Subcutaneous adipose tissue (tissue), 4 donors: Measurements from ENCODE around the gene GPC5. TPM values are rescaled to one million over a fixed set of nuclear protein-coding genes. Genes with fewer than 3 reads are reported as not detected.

Experiments used
- total RNA-seq, 4 donors: library from RNA; depleted of rRNA; stranded (reverse); fragments of >200 nt; gene quantifications; one replicate each; pipeline ENCODE4 v1.1.0, GENCODE V29; 2016
- TF ChIP-seq, protein P1 (sequence below): fragments of 450-650 bp; IDR thresholded peaks from one replicate; pipeline ENCODE4 v1.5.1; 2016; ENCODE audit warnings: low read depth, mild to moderate bottlenecking, control low read depth, antibody characterized with exemption, moderate library complexity

The GPC5 gene
- total RNA-seq, 4 donors from 2014 or later, result 0.16 to 0.44 TPM; not detected in 2

DNA sequence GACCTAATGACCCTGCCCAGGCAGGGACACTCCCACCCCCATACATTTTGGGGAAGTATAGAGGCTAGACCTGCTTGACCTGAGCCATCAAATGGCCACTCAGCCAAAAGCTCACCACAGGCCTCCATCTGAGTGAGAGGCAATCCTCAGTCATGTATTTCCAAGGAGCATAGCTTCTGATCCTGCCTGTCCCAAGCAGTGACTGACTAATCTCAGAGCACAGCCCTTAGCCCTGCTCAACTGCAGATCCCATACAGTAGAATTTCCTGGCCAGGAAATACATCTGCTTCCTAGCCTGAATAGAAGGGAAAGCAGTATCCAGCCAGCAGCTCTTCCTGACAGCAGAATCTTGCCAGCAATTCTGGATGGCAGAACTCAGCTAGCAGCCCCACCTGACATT lies 947.6 kb downstream of the GPC5 start:
- TF ChIP-seq, protein P1, sequence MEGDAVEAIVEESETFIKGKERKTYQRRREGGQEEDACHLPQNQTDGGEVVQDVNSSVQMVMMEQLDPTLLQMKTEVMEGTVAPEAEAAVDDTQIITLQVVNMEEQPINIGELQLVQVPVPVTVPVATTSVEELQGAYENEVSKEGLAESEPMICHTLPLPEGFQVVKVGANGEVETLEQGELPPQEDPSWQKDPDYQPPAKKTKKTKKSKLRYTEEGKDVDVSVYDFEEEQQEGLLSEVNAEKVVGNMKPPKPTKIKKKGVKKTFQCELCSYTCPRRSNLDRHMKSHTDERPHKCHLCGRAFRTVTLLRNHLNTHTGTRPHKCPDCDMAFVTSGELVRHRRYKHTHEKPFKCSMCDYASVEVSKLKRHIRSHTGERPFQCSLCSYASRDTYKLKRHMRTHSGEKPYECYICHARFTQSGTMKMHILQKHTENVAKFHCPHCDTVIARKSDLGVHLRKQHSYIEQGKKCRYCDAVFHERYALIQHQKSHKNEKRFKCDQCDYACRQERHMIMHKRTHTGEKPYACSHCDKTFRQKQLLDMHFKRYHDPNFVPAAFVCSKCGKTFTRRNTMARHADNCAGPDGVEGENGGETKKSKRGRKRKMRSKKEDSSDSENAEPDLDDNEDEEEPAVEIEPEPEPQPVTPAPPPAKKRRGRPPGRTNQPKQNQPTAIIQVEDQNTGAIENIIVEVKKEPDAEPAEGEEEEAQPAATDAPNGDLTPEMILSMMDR, result no peak

DNA sequence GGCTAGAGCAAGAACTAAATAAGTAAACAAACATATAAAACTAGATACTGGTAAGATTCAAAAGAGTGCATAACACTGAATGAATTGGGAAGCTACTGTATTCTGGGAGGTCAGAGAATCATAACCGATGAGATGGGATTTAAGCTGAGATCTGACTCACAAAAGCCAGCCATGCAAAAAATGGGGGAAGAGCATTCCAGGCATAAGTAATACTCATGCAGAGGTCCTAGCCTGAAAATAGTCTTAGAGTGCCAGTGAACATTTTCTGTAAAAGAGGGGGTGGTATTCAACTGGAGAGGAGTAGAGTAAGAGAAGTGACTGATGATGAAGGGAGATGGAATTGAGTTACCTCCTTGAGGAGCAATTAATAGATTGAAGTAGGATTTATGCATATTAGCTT lies 956.2 kb downstream of the GPC5 start:
- TF ChIP-seq, protein P1, result no peak

DNA sequence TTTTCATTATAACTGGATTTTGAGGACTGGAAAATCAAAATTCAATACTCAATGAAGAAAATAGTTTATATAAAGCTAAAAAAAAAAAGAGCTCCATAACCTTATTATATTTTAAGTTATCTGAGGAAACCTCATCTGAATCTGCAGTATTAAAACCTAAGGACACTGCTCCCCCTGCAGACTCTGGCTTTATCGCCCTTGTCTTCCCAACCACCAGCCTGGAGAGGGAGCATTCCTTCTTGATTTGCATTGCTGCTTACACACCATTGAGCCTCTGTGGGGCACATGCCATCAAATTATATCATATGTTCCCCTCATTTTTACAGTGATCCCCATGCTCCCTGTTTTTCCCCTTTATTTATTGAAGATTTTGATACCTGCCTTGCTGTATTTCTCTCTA lies 956.8 kb downstream of the GPC5 start:
- TF ChIP-seq, protein P1, result no peak

DNA sequence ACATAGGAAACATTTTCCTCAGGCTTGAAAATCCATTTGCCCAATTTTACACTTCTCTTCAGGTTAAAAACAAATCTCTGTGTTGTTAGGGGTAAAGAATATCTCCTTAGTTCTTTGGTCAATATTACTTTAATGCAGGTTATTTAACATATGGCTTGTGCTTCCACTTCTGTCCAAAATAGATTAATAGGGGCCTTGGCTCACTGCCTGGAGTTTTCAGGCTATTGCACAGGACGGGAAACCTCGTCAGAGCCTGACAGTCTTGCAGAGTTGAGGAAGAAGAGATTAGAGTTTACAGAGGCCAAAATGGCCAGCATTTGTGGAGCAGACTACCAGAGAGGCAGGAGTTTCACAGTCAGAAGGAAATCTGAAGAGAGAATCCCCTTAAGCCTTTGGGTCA lies 964.3 kb downstream of the GPC5 start:
- TF ChIP-seq, protein P1, result no peak

GRCh38 chr13:92365904-92366303 lies 967.5 kb downstream of the GPC5 start:
- TF ChIP-seq, protein P1, result no peak

- TF ChIP-seq, protein P1, result no peak
Measured at GRCh38 chr13:92377396-92377795, 979.0 kb downstream of the GPC5 start.

DNA sequence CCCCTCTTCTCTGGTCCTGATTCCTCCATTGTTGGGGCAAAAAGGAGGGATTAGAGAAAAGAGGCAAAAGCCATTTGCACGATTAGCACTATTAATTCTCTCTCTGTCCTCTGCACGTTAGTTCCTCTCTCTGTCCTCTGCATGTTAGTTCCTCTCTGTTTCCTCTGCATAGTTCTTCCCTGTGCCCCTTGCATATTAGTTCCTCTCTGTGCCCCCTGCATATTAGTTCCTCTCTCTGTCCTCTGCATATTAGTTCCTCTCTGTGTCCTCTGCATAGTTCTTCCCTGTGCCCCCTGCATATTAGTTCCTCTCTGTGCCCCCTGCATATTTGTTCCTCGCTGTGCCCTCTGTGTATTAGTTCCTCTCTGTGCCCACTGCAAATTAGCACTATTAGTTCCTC lies 981.0 kb downstream of the GPC5 start:
- TF ChIP-seq, protein P1, result no peak
